ENCODE results near the gene CDKN1A. TPM values are rescaled to one million over a fixed set of nuclear protein-coding genes. Genes with fewer than 3 reads are reported as not detected.

CDKN1A gene
- total and polyA plus RNA-seq, 10 of the 15 experiments (the other 5 are each of a cell fraction or from before 2014, with no cell fraction given) = 25.2 to 637 (median 216) TPM

DNA sequence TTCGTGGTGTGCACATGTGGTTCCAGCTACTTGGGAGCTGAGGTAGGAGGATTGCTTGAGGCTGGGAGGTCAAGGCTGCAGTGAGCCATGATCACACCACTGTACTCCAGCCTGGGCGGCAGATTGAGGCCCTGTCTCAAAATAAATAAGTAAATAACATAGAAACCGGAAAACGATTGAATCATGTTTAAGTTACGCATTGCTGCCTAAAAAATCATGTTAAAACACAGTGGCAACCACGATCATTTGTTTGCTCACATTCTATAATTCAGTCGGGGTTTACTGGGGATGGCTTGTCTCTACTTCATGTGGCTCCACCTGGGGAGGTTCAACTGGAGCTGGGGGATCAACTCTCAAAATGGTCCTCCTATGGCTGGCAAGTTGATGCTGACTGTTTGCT is 8.2 kb upstream of the CDKN1A start:
- in situ Hi-C loops (cut with MboI) (no loop called here), intact Hi-C loops (cut with micrococcal nuclease; ENCODE audit: unreplicated experiment) (no loop called here)
- no peak for FAIRE-seq
- H3K36me3 ChIP-seq (ENCODE audit: control insufficient read depth in 2 of 2, insufficient read depth in 2 of 2, low read length in 1 of 2) = no peaks in the 10 kb centered on the region
- POLR2A ChIA-PET = interaction anchor here (9.2 to 10.4 kb wide), 2 partner anchors 8 to 16 kb away, joined by 104 to 243 read pairs; partner anchors contain the start of gene CDKN1A
- no peaks in the 10 kb centered on the region for H3K9me3 ChIP-seq (replicated peaks; ENCODE audit: control insufficient read depth, insufficient read depth, low read length)
- no peaks in the 10 kb centered on the region for H3K27me3 ChIP-seq (replicated peaks in 1 of 2; ENCODE audit: control insufficient read depth in 2 of 2, insufficient read depth in 2 of 2, low read length in 1 of 2)
- H2AFZ ChIP-seq (ENCODE audit: control insufficient read depth, low read depth, low read length) = no peak overlapping the region
- RAD21 ChIA-PET (ENCODE audit: unreplicated experiment) = no interaction called here
- 94% methylated on average over 7 of the region's 7 CpGs for WGBS (ENCODE audit: insufficient coverage, insufficient replicate concordance, low lambda C conversion rate, missing lambda C conversion rate)
- peaks cover 37% of the 10 kb centered on the region for H3K4me1 ChIP-seq (ENCODE audit: control insufficient read depth, insufficient read depth, low read length)
- TF ChIP-seq EZH2 (IDR thresholded peaks at IDR 0.05; ENCODE audit: borderline replicate concordance, control insufficient read depth, low read depth, low read length) = no peak
- TF ChIP-seq PKNOX1 (IDR thresholded peaks at IDR 0.05) = no peak
- TF ChIP-seq PAX5 (IDR thresholded peaks at IDR 0.05; ENCODE audit: borderline replicate concordance, low read depth, low read length) = no peak
- TF ChIP-seq ATF7 (IDR thresholded peaks at IDR 0.05; ENCODE audit: low read depth) = no peak
- TF ChIP-seq IKZF1 (conservative IDR thresholded peaks at IDR 0.05) = no peak
- TF ChIP-seq, protein P1, sequence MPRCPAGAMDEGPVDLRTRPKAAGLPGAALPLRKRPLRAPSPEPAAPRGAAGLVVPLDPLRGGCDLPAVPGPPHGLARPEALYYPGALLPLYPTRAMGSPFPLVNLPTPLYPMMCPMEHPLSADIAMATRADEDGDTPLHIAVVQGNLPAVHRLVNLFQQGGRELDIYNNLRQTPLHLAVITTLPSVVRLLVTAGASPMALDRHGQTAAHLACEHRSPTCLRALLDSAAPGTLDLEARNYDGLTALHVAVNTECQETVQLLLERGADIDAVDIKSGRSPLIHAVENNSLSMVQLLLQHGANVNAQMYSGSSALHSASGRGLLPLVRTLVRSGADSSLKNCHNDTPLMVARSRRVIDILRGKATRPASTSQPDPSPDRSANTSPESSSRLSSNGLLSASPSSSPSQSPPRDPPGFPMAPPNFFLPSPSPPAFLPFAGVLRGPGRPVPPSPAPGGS (IDR thresholded peaks at IDR 0.05; ENCODE audit: borderline replicate concordance, insufficient read depth, low read depth, low read length, poor library complexity, severe bottlenecking) = no peak
- no peak for TF ChIP-seq IRF5 (IDR thresholded peaks at IDR 0.05; ENCODE audit: borderline replicate concordance)
- no peak for TF ChIP-seq NRF1 (conservative IDR thresholded peaks at IDR 0.05; ENCODE audit: low read depth, low read length)
- TF ChIP-seq ESRRA (IDR thresholded peaks at IDR 0.05; ENCODE audit: low read length) = no peak
- no peak for TF ChIP-seq ZNF217 (IDR thresholded peaks at IDR 0.05)
- no peak for TF ChIP-seq SIX5 (IDR thresholded peaks at IDR 0.05; ENCODE audit: low read depth, low read length, severe bottlenecking)
- no TSS peak for BruUV-seq (replicated peaks)
- H3K79me2 ChIP-seq (ENCODE audit: control insufficient read depth, insufficient read depth, low read length) = peaks cover 4% of the 10 kb centered on the region; the same call in 1 of the 2 replicates
- no peaks in the 10 kb centered on the region for H4K20me1 ChIP-seq (ENCODE audit: control insufficient read depth, insufficient read depth)
- DNase-seq (ENCODE audit: low read depth, low spot score) = no peak
- no peak overlapping the region for H3K9ac ChIP-seq (ENCODE audit: control insufficient read depth, insufficient read depth, low read length)
- no peak for ATAC-seq
- no peak overlapping the region for H3K4me2 ChIP-seq (ENCODE audit: control insufficient read depth, insufficient read depth)
- no peak overlapping the region for H3K27ac ChIP-seq (ENCODE audit: control insufficient read depth, insufficient read depth)
- CTCF ChIA-PET = interaction anchor here (1.2 to 8.6 kb wide), 2 partner anchors 9 to 55 kb away, joined by 3 to 146 read pairs; partner anchors contain the start of gene CDKN1A
- SMC1A ChIA-PET (ENCODE audit: uncharacterized antibody, unreplicated experiment) = interaction anchor here (0.9 to 17.5 kb wide), 5 partner anchors 8 to 86 kb away, joined by 3 to 240 read pairs (median 4); partner anchors contain the start of gene CDKN1A
- no peak overlapping the region for H3K4me3 ChIP-seq
